GM21526 (cell line): ENCODE results near the gene LGALS4.
"Not testable (repeated sequence)": the region's sequence is repeated elsewhere in the genome, so short reads cannot be mapped to it uniquely, and the experiment has no call there.

Experiments used
- ATAC-seq: cut with Tn5 transposase; IDR thresholded peaks from one replicate; pipeline ENCODE4 v1.9.1; 2021; ENCODE audit warnings: moderate library complexity; ENCODE audit not compliant: unreplicated experiment, low FRiP score

Gene LGALS4

DNA sequence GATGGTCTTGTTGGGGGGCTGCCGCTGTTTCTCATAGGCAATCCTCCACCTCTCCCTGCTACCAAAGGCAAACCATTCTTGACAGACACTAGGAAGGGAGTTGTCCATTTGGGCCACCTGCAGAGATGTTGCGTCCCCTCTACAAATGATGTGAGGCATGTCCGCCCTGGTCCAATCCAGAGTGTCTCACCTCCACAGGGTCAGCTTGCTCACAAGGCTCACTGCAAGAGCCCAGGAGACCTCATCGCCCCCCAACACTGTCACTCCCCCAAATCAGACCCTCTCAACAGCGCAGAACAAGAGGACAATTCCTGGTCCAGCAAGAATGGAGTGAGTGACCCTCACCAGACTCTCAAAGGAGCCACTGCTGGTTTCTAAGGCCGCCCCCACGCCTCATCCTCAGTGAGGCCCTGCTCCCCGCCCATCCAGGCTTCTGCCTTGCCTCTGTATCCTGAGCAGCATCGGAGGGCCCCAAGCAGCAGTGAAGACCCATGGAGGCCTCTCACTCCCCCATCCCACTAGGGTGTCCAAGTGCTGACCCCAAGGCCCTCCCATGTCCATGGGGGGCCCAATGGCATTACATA, 30.5 kb upstream of the LGALS4 start:
- ATAC-seq, result no peak

DNA sequence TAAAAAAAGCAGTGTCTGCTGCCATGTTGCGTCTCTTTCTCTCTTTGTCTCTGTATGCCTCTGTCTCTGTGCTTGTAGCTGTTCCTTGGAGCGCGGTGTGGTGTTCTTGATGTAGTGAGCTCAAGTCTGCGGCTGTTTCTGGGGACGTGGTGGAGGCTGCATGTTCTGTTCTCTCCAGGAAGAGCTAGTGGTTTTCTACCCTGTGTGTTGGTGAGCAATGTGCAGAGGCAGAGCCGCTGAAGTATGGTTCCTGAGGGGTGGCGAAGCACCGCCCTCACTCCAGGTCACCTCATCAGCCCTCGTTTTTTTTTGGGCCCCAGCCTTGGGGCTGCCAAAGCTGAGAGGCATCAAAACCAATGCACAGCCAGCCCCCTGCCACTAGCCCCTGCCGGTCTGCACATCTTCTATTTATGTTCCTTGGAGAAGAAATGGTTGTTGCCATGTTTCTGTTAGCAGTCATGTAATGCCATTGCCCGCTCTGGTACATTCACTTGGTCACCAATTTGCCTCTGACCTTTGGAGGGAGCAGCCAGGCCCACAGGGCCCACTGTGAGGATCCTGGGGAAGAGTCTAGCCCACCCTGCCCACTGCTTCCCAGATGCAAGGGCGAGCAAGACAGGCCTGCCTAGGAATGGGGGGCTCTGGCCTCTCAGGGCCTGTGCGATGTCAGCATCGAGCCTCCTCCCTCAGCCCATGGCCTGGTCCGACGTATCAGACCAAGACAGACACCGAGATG, 29.9 kb upstream of the LGALS4 start:
- no peak for ATAC-seq

DNA sequence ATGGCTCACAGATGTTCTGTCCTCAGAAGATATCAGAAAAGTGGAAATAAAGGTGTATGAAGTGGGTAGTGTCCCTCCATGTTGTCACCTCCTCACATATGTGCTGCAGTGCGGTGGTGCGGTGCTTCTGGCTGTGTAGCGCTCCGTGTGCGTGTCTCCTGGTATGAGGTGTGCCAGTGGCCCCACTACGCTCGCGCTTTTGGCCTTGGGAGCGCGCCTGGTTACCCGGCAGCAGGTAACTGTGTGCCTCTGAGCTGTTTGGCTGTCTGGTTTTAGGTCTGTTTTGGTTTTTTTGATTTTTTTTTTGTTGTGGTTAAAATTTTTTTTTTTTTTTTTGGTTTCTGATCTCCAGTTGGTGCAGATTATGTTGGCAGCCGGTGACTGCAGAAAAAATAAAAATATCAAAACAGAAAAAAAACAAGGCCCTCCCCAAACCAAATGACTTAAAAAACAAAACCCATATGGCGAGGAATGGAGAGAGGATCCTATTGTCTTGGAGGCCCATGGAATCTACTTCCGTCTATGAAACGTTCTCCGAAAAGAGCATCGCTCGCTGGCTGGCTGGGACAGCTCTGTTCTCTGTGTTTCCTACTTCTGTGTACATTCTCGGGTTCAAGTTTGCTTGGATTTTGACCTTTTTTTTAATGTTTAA, 29.2 kb upstream of the LGALS4 start:
- ATAC-seq, result no peak

DNA sequence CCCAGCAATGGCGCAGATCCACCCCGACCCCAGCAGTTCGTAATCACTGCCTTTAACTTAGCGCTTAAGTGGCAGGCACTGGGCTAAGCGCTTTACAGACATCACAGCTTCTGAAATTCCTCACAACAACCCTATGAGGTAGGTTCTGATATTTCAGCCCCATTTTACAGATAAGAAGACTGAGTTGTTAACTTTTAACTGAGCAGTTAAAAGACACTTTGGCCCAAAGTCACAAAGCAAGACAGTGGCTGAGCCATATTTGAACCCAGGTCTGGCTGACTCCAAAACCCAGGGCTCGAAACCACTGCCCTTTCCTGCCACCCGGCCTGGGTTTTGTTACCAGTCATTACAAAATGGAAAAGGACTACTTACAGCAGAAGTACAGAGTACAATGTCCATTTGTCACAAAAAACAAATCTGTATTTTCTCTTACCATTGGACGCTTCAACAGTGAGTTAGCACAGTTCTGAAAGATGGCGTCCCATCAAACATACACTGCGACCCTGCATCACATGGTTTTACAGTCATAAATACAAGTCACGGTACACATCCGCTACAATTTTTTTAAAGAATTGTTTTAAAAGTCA, 28.5 kb upstream of the LGALS4 start:
- no peak for ATAC-seq

DNA sequence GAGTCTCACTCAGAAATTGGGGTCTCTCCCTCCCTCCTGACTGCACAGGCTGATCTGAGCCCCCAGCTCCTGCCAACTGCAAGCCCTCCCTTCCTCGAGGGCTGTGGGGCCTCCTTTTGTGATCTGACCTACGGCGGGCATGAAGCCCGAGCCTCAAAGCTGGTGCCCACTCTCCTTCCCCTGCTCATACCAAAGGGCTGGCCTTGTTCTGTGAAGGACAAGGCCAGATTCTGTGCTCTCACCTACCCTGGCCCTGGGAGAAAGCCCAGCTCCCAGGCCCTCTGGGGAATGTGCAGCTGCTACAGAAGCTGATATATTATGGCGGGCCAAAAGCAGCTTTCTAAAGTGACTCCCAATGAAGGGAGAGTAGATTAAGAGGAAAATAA, 27.8 kb upstream of the LGALS4 start:
- ATAC-seq, result no peak

DNA sequence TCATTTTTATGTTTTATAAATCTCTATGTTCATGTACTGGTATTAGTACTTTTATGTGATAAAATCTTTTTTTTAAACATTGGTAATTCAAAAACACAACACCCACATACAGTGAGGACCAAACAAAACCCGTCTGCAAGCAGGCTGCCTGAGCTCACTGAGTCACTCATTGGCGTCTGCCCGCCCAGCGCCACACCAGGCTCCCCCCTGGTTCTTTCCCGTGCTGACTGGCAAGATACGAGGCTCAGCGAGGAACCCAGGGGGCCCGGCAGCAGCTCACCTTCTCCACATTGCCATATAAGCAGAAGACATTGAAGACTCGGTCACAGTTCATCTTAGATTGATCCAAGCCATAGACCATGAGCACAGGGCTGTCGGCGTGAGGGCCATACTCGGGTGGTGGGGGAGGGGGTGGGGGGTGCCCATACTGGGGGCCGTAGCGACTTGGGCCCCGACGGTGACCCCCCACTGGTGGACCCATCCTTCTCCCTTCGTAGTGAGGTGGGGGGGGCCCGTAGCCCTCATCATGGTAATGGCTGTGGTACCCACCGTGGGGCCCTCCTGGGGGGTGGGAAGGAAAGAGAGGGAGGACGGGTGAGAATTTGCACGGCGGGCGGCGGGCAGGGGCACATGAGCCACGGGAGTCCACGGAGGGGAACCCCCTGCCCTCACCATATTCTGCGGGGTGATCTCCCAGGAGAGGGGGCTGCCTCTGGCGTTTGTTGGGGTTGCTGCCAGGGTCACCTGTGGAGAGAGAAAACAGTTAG, 27.3 kb upstream of the LGALS4 start:
- no peak for ATAC-seq

DNA sequence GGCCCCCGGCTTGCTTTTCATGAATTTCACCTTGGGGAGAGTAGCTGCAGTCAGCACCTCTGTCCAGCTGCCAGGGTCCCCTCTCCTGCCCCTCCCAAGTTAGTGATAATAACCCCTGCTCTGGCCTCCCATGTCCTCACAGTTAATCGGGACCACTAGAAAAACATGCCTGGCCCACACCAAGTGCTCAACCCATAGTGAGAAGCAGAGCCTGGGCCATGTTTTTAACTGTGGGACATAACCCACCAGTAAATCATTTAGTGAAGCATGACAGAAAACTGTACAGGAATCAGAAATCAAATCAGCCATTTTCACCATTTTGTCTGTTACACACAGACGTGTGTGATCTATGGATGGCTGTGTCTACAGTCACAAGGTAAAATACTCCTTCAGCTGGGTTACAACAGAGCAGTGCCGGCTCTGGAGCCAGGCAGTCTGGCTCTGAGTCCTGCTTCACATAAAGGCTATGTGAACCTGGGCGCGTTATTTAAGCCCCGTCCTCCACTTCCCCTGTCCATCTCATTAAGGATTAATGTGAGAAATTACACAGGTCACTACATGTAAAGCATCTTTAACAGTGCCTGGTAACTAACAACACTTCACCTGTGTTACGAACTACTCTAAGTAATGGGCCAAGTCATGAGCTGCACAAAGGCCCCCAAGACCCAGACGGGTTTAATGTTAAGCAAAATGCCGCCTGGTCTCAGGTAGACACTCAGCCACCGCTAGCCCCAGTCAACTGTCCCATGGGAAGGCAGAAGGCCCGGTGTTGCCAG, 26.4 kb upstream of the LGALS4 start:
- ATAC-seq, result no peak

DNA sequence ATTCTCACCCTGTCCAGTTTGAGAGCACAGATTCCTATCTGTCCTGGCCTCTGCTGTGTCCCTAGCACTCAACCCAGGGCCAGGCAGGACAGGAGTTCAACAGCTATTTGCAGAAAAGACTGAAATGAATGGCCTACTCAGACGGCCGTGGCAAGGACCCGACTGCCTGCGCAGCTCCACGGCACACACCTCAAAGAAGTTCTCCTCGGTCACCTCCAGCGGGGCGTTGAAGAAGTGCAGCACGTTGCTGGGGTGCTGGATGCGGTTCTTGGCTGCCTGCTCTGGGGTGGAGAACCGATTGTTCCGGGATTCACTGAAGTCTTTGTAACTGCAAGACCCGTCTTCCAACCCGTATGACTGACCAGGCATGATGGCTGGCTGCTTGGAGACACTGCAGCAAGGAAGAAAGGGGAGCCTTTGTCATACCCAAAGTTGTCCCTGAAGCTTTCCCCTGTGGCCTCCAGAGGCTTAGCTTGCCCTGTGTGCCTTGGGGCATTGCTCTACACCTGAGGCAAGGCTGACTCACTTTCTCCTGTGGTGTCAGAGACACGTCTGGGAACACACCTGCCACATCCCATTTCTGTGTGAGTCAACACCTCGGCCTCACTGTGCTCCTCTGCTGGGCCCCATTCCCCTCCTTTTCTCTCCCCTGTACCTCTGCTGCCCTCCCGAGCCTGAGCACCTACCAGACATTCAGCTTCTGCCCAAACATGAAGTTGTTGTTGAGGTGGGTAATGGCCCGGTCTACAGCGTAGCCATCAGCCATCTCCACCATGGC, 25.7 kb upstream of the LGALS4 start:
- no peak for ATAC-seq

DNA sequence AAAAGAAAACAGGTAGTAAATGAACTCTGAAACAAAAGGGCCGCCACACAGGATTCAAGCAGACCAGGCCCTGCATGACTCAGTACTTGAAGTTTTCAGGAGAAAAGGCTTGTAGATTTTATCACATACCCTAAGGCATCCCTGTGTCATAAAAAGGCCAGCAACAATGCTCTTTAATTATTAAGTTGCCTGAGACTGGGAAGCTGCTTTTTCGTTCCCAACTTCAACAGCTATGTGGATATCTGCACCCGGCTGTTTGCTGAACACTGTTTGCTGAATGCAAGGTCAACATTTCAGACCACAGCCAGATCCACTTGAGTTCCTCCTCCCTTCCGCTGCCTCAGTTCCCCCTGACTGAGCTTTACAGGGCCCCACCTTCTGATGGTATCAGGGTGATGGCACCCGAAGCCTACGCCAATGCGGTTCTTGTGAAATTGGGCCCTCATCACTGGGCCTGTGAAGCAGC, 24.9 kb upstream of the LGALS4 start:
- no peak for ATAC-seq

DNA sequence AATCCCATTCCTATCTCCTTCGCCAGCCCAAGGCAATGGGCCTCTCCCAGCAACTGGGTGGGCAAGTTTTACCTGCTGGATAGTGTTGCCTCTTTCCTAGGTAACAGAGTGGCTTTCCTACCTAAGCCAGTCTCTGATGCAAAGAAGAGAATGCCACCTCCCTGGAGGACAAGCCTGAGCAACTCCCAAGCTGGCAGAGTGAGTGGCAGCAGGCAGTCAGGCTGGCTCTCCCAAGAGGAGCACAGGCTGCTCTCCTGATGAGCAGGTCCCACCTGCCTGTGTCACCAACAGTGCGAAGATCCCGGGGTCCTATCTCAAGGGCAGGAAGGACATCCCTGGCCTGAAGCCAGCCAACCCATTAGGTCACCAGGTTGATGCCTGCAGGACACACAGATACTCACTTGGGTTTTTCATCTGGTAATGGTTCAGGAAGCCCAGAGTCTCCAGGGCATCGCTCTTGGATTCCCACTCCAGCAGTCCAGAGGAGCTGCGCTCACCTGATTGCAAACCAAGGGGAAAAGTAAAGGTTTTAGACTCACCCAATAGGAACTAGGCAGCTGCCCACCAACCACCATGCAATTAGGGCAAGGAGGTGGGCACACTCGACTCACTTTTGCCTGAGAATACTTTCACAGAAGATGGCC, 24.4 kb upstream of the LGALS4 start:
- ATAC-seq, result no peak

DNA sequence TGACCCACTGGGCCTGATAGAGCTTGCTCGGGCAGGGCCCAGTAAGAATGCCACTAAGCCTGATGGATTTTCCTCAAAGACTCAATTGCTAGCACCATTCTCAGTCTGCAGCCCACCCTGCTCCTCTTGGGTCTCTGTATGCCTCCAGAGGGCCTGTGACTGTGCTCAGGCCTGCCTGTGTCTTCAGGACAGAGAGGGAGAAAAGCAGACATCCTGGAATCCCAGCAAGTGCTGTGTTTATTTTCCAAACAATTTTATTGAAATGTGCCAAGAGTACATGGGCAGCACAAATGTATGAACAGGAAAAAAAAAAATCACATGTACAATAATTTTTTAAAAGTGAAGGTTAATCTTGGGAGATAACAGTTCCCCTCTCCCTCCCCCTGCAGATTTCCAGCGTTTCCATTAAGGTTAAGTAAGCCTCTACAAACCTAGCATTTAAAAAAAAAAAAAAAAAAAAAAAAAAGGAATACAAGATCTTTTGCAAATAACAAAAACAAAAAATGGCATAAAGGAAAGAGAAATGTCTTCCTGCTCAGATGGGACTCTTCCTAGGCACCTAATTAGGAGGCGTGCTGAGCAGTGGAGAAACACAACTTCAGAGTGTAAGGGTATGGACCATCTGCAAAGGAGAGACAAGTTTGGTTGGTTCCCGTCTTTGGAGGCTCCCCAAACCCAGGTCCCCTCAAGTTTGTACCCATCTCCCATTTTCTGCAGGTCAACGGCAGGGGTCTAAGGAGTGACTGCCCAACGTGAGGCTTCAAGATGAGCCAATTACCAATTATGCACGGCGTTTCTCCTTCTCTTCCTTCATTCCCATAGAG, 23.6 kb upstream of the LGALS4 start:
- ATAC-seq, result no peak

DNA sequence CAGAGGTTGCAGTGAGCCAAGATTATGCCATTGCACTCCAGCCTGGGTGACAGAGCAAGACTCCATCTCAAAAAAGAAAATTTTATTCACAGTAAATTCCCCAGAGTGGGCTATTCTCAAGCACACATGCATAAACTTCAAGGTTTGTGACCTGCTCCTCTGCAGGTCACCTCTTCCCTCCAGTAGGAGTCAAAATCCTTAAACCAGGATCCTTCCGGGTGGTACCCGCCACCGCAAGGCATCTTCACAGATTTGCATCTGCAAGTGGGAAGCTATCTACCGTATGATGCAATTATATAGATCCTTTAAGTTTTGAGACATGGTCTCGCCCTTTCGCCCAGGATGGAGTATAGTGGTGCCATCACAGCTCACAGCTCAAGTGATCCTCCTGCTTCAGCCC, 21.8 kb upstream of the LGALS4 start:
- no peak for ATAC-seq

DNA sequence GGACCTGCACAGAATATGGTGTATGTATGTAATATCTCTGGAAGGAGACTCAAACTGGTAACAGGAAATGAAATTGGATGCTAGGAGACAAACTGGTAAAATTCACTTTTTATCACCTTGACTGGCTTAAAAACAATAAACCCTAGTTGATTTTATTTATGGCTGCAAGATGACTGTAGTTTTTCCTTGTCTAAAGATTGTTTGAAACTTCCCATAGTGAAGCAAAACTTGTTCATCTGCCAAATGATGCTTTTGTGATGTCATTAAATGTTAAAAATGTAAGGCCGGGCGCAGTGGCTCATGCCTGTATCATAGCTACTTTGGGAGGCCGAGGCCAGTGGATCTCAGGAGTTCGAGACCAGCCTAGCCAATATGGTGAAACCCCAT, 21.4 kb upstream of the LGALS4 start:
- no peak for ATAC-seq

DNA sequence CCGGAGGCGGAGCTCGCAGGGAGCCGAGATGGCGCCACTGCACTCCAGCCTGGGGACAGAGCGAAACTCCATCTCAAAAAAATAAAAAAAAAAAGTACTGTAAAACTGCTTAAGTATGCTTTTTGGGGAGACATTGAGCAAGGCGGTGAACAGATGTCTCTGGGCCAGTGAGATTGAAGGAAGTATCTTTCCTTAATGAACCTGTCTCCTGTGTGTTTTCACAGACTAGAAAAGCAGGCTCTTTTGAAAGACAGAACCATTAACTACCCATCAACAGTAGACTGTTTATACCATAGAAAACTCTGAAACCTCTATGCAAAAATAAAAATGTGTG, 20.3 kb upstream of the LGALS4 start:
- no peak for ATAC-seq

DNA sequence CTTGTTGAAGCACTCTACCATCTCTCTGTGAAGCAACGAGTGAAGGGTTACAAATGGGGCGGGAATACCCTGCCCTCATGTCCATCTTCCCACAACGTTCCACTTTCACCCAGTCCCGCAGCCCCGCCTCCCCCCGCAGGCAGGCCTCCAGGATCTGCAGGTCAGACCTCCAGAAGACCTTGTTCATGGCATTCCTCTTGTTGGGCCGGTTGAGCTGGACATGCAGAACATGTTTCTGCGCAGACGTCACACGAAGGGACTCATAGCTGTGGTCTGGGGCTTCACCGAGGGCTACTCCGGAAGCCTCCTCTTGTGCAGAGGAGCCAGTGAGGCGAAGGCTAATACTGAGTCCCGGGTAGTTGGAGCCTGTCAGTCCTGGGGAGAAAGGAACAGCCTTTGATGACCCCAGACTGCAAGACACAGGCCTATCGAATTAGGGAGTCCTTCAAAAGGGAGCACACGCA, 18.4 kb upstream of the LGALS4 start:
- peak; percentile 26 for ATAC-seq

DNA sequence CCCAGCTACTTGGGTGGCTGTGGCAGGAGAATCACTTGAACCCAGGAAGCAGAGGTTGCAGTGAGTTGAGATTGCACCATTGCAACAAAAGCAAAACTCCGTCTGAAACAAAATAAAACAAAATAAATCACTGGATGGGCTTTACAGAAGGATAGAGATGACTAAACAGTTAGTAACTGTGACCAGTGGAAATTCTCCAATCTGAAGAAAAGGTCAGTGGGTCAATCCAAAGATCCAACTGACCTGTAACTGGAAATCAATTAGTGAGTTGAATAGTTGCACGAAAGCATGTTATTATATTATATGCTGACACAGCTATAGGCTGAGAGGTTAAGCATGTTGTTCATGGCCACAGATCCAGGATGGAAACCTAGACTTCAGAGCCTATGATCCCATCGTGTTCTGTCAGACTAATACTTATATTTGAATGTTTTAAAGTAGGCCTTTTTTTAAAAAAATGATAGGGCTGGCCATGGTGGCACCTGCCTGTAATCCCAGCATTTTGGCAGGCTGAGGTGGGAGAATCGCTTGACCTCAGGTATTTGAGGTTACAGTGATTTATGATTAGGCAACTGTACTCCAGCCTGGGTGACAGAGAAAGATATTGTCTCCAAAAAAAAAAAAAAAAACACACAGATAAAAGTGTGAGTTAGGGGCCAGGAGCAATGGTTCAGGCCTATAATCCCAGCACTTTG, 17.4 kb upstream of the LGALS4 start:
- ATAC-seq, result no peak

DNA sequence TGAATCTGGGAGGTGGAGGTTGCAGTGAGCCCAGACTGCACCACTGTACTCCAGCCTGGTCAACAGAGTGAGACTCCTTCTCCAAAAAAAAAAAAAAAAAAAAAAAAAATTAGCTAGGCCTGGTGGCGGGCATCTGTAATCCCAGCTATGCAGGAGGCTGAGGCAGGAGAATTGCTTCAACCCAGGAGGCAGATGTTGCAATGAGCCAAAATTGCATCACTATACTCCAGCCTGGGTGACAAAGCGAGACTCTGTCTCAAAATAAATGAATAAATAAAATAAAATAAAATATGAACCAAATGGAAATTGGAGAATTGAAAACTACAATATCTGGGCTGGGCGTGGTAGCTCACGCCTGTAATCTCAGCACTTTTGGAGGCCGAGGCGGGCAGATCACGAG, 16.5 kb upstream of the LGALS4 start:
- not testable (repeated sequence) for ATAC-seq
